Smooth muscle cell (in vitro differentiated cells): ENCODE results near the gene RDH13. TPM values are rescaled to one million over a fixed set of nuclear protein-coding genes. Genes with fewer than 3 reads are reported as not detected.

Source experiments
- DNase-seq: peaks from one replicate; lab custom pipeline; 2025; ENCODE audit not compliant: unreplicated experiment; lab: John Stamatoyannopoulos, UW
- H2AFZ ChIP-seq: fragments of 200-600 bp; sonication (generic); 2 replicates; pipeline ENCODE4 v1.6.0; 2016; ENCODE audit warnings: antibody characterized with exemption, low read depth, mild to moderate bottlenecking
- H3F3A ChIP-seq: fragments of 200-600 bp; sonication (generic); 2 replicates; pipeline ENCODE4 v1.6.0; 2017; ENCODE audit warnings: antibody characterized with exemption, low read depth
- H3K27ac ChIP-seq: fragments of 200-600 bp; sonication (generic); 2 replicates; pipeline ENCODE4 v1.5.1; 2016; ENCODE audit warnings: low read depth, mild to moderate bottlenecking
- H3K27me3 ChIP-seq: fragments of 200-600 bp; sonication (generic); 2 replicates; pipeline ENCODE4 v1.6.1; 2016; ENCODE audit warnings: low read depth, mild to moderate bottlenecking
- H3K36me3 ChIP-seq: fragments of 200-600 bp; sonication (generic); 2 replicates; pipeline ENCODE4 v1.5.1; 2016; ENCODE audit warnings: low read depth
- H3K4me1 ChIP-seq: fragments of 200-600 bp; sonication (generic); 2 replicates; pipeline ENCODE4 v1.5.1; 2016; ENCODE audit warnings: low read depth
- H3K4me2 ChIP-seq: fragments of 200-600 bp; sonication (generic); 2 replicates; pipeline ENCODE4 v1.6.0; 2016; ENCODE audit warnings: mild to moderate bottlenecking
- H3K4me3 ChIP-seq: fragments of 200-600 bp; sonication (generic); 2 replicates; pipeline ENCODE4 v1.5.1; 2016; ENCODE audit warnings: mild to moderate bottlenecking
- H3K79me2 ChIP-seq: fragments of 200-600 bp; sonication (generic); 2 replicates; pipeline ENCODE4 v1.6.0; 2016; ENCODE audit warnings: low read depth, mild to moderate bottlenecking
- H3K9ac ChIP-seq: fragments of 200-600 bp; sonication (generic); 2 replicates; pipeline ENCODE4 v1.6.0; 2016; ENCODE audit warnings: low read depth
- H3K9me3 ChIP-seq: fragments of 200-600 bp; sonication (generic); replicated peaks from 2 replicates; pipeline ENCODE4 v1.5.1; 2016; ENCODE audit warnings: low read depth
- H4K20me1 ChIP-seq: fragments of 200-600 bp; sonication (generic); 2 replicates; pipeline ENCODE4 v1.6.0; 2016; ENCODE audit warnings: low read depth
- CTCF ChIP-seq: fragments of 200-600 bp; sonication (generic); IDR thresholded peaks from 2 replicates; pipeline ENCODE4 v1.5.1; 2017; ENCODE audit warnings: borderline replicate concordance, mild to moderate bottlenecking, antibody characterized with exemption; ENCODE audit not compliant: insufficient read depth, poor library complexity, severe bottlenecking
- WGBS: methylation state at CpG from one replicate; pipeline ENCODE4 v1.1.7; 2016; ENCODE audit warnings: low lambda C conversion rate; 5-methylcytosine and 5-hydroxymethylcytosine counted together
- polyA plus RNA-seq: library from polyadenylated mRNA; unstranded; fragments of >200 nt; fragmentation: Nextera tagmentation; extraction: Ambion mirVana; gene quantifications from 2 replicates; pipeline ENCODE4 v1.2.1, GENCODE V29; 2016
- total RNA-seq: library from RNA; depleted of rRNA; stranded (reverse); fragments of >200 nt; gene quantifications from 2 replicates; pipeline ENCODE4 v1.2.3, GENCODE V29; 2014

Gene RDH13
- total and polyA plus RNA-seq, 2 experiments from 2014 or later, result 9.1 to 13.5 TPM

- Histone ChIP-seq H3K9me3 (no peaks in the 10 kb centered on the region), H4K20me1 (peaks cover 53% of the 10 kb centered on the region), H3K9ac (no peak overlapping the region), H3F3A (no peaks in the 10 kb centered on the region), H3K27me3 (no peaks in the 10 kb centered on the region), H2AFZ (no peak overlapping the region), H3K27ac (no peak overlapping the region), H3K4me3 (no peak overlapping the region), H3K4me1 (no peaks in the 10 kb centered on the region), H3K79me2 (peaks cover 5% of the 10 kb centered on the region), H3K36me3 (peaks cover 10% of the 10 kb centered on the region), H3K4me2 (no peak overlapping the region)
- no peak for TF ChIP-seq CTCF
- 97% methylated on average over 9 of the region's 9 CpGs for WGBS
- DNase-seq, result no peak
Observed at GRCh38 chr19:55103190-55103589, 40.2 kb upstream of the RDH13 start.

GRCh38 chr19:55101261-55101660 lies 38.3 kb upstream of the RDH13 start:
- no peaks in the 10 kb centered on the region for H3F3A ChIP-seq
- no peaks in the 10 kb centered on the region for H3K79me2 ChIP-seq
- peaks cover 48% of the 10 kb centered on the region for H4K20me1 ChIP-seq
- H3K9ac ChIP-seq, result no peak overlapping the region
- no peaks in the 10 kb centered on the region for H3K4me1 ChIP-seq
- no peak overlapping the region for H2AFZ ChIP-seq
- H3K4me2 ChIP-seq, result no peak overlapping the region
- H3K27me3 ChIP-seq, result no peaks in the 10 kb centered on the region
- H3K36me3 ChIP-seq, result peaks cover 10% of the 10 kb centered on the region
- no peak for DNase-seq
- no peaks in the 10 kb centered on the region for H3K9me3 ChIP-seq
- 89% methylated on average over 10 of the region's 10 CpGs for WGBS
- H3K27ac ChIP-seq, result no peak overlapping the region
- no peak overlapping the region for H3K4me3 ChIP-seq
- no peak for TF ChIP-seq CTCF

GRCh38 chr19:55099557-55100506 lies 36.9 kb upstream of the RDH13 start:
- no peak for TF ChIP-seq CTCF
- Histone ChIP-seq H3K27ac (no peak overlapping the region), H3K4me3 (no peak overlapping the region), H3K36me3 (peaks cover 10% of the 10 kb centered on the region), H3K9me3 (no peaks in the 10 kb centered on the region), H3K4me2 (no peak overlapping the region), H3K27me3 (no peaks in the 10 kb centered on the region), H2AFZ (no peak overlapping the region), H3K79me2 (no peaks in the 10 kb centered on the region), H3K4me1 (no peaks in the 10 kb centered on the region), H3K9ac (no peak overlapping the region), H3F3A (no peaks in the 10 kb centered on the region), H4K20me1 (peaks cover 38% of the 10 kb centered on the region)
- 96% methylated on average over 27 of the region's 27 CpGs for WGBS
- no peak for DNase-seq
